VCaP (cell line): ENCODE data around the gene WDR54.

ENCODE experiments used
- H3K27ac ChIP-seq: fragments of 450-650 bp; 2 replicates; pipeline ENCODE4 v1.5.1; 2017
- CTCF ChIP-seq: fragments of 450-650 bp; conservative IDR thresholded peaks from 2 replicates; pipeline ENCODE4 v1.5.1; 2017; ENCODE audit warnings: mild to moderate bottlenecking, moderate library complexity

Gene WDR54

GRCh38 chr2:74430502-74430901 lies 9.0 kb downstream of the WDR54 start:
- no peak overlapping the region for H3K27ac ChIP-seq
- TF ChIP-seq CTCF, result no peak

DNA sequence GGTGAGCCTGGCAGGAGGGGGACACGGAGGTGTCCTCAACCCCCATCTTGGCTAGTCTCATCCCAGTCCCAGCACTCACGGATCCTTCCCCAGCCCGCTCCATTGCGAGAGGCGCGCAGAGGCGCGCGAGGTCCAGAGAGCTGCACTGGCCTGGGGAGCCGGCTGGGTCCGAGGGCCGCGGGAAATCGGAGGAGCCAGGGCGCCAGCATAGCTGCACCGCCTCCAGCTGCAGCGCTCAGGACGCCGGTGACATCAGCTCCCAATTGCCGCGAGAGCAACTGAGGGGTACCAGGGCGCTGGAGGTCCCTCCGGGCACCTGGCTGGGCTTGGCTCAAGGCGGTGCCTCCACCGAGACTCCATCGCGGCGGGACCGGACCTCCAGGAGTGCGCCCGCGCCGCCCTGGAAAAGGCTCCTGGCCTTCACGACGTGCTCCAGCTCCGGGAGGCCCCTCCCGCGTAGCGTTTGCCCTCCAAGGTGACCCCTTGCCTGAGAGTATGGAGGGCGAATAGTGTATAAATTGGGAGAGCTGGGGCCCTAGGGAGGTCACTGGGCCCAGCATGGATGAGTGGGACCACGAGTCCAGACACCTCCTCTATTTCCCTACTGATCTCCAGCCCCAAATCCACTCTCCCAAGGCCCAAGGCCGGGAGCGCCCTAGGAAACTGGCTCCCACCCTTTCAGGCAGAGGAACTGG lies 14.7 kb downstream of the WDR54 start:
- TF ChIP-seq CTCF, result no peak
- H3K27ac ChIP-seq, result no peak overlapping the region

DNA sequence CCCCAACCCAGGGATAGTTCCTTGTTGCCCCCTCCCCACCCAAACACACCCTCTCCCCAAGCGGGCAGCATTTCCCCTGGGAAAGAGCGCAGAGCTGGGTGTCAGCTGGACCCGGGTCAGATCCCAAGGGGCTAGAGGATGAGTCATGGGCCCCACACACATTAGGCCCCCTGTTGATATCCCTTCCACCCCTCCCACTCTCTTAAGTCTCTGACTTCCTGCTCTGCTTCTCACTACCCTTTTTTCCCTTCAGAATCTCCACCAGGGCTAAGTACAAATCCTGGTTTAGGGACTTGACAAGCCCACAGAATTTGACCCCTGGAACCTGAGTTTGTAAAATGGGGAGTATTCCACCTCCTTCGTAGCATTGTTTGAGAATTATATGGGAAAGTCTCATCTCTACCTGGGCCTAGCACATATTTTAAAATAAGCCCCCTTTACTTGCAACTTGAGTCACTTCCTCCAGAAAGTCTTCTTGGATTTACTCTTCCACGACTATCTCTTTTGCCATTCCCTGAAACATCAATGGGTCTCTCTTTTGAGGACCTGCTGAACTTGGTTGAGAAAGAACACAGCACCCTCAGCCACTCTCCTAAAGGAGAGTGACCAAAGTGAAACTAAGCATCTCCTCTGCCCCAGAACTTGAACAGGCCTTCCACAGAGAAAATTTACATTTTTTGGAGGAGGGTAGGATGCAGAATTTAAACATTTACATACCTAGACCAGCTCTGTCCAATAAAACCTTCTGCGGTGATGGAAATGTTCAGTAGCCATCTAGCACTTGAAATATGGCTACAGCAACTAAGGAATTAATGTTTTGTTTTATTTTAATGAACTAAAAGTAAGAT lies 15.5 kb downstream of the WDR54 start:
- TF ChIP-seq CTCF, result no peak
- H3K27ac ChIP-seq, result no peak overlapping the region

- TF ChIP-seq CTCF, result no peak
Observed at GRCh38 chr2:74438248-74438647, 16.7 kb downstream of the WDR54 start.

DNA sequence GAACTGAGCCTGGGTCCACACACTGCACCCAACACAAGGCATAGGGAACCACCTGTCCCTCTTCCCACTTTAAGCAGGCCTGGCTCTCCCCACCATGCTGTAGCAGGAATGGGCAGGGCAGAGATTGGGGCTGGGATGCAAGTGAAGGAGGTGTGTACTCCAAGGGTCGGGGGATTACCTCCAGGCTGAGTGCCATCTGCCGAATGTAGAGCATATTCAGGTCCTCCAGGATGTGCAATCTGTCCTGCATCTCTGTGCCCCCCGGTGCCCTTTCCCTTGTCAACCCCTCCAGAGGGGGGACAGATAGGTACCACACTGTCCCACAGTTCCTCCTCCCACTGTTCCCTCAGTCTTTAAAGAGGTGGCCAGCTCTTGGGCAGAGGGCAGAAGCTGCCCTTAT lies 17.8 kb downstream of the WDR54 start:
- no peak for TF ChIP-seq CTCF
- peak overlapping the region; percentile 93 for H3K27ac ChIP-seq

More at GRCh38 chr2:74438248-74438647, 16.7 kb downstream of the WDR54 start:
- no peak overlapping the region for H3K27ac ChIP-seq

GRCh38 chr2:74439803-74440377 lies 18.4 kb downstream of the WDR54 start:
- peak overlapping the region; percentile 93 for H3K27ac ChIP-seq
- no peak for TF ChIP-seq CTCF

DNA sequence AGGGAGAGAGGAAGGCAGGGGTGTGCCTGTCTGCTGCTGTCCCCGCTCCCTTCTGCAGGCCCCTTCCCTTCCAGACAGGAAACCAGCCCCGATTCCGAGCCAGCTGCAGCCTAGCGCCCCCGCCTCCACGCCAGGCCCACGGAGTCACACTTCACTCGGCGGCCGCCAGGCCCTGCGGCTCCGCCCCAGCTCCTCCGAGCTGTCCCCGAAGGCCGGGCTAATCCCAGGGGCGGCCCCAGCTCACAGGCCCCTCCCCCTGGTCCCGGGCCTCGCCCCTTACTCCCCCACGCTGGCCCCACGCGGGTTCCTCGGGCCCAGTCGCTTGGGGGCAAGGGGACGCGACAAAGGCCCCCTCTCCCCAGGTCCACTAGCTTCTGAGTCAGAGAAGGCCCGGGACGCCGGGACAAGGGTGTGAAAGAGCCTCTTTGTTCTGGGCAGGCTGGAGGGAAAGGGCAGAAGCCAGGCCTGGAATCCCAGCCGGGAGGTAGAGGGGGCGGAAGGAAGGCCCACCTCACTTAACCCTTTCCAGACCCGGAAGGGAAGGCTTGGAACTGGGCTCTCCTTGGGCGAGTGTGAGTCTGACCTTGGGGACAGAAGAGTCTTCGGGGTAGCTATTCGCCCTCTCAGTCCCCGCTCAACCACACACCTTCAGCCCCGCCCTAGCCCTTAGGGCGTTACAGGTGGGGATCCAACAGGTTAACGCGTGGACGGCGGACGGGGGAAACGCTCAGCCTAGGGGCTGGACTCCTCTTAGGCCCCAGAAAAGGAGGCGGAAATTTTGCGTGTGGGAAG lies 19.0 kb downstream of the WDR54 start:
- peak; percentile 31; the same call in 1 of the 2 replicates for TF ChIP-seq CTCF
- H3K27ac ChIP-seq, result peak overlapping the region; percentile 93
